ENCODE results near the gene MED31.

DNA sequence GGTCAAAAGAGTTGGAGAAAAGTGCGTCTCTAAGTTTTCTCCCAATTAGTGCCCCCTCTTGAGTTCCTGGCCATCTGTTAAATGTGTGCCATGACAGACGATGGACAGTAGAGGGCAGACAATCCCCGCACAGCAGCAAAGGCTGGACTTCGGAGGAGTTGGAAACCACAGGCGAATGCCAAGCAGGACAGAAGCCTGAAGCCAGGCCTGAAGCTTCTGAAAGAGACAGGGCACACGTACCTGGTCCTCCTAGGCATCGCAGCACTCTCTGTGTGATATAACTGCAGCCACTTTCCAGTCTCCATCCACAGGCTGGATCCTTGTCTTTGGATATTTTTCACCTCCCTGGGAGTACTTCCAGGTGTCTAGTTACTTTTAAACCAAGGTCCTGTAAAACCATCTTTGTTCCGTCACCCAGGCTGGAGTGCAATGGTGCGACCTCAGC is 14.7 kb upstream of the MED31 start:
- TF ChIP-seq GATA2 (IDR thresholded peaks at IDR 0.05; ENCODE audit: insufficient read depth, insufficient read length, low read depth, low read length) (no peak), EZH2 (IDR thresholded peaks at IDR 0.05; ENCODE audit: borderline replicate concordance, low read depth, low read length, severe bottlenecking) (no peak), POLR2A (IDR thresholded peaks at IDR 0.05; ENCODE audit: low read depth, low read length) (no peak), POLR2AphosphoS5 (IDR thresholded peaks at IDR 0.05; ENCODE audit: insufficient read depth, low read depth, low read length) (no peak), JUN (IDR thresholded peaks at IDR 0.05; ENCODE audit: borderline replicate concordance, insufficient read depth, insufficient read length, low read depth) (no peak), MYC (IDR thresholded peaks at IDR 0.05; ENCODE audit: low read depth, low read length) (no peak), FOS (IDR thresholded peaks at IDR 0.05; ENCODE audit: borderline replicate concordance, insufficient read depth, low read length) (no peak)
- TF ChIP-seq, protein P1, sequence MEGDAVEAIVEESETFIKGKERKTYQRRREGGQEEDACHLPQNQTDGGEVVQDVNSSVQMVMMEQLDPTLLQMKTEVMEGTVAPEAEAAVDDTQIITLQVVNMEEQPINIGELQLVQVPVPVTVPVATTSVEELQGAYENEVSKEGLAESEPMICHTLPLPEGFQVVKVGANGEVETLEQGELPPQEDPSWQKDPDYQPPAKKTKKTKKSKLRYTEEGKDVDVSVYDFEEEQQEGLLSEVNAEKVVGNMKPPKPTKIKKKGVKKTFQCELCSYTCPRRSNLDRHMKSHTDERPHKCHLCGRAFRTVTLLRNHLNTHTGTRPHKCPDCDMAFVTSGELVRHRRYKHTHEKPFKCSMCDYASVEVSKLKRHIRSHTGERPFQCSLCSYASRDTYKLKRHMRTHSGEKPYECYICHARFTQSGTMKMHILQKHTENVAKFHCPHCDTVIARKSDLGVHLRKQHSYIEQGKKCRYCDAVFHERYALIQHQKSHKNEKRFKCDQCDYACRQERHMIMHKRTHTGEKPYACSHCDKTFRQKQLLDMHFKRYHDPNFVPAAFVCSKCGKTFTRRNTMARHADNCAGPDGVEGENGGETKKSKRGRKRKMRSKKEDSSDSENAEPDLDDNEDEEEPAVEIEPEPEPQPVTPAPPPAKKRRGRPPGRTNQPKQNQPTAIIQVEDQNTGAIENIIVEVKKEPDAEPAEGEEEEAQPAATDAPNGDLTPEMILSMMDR (IDR thresholded peaks at IDR 0.05; ENCODE audit: extremely low read depth in 1 of 2, insufficient read depth in 1 of 2, low read depth in 1 of 2, low read length in 2 of 2): peak; percentile 85 to 86
- TF ChIP-seq, protein P2, sequence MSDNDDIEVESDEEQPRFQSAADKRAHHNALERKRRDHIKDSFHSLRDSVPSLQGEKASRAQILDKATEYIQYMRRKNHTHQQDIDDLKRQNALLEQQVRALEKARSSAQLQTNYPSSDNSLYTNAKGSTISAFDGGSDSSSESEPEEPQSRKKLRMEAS (IDR thresholded peaks at IDR 0.05; ENCODE audit: insufficient read depth, insufficient read length): no peak

All from endothelial cell of umbilical vein (primary cell).